ENCODE data around the gene DCUN1D2.
"Not testable (repeated sequence)": the region's sequence is repeated elsewhere in the genome, so short reads cannot be mapped to it uniquely, and the experiment has no call there.

DCUN1D2 gene

DNA sequence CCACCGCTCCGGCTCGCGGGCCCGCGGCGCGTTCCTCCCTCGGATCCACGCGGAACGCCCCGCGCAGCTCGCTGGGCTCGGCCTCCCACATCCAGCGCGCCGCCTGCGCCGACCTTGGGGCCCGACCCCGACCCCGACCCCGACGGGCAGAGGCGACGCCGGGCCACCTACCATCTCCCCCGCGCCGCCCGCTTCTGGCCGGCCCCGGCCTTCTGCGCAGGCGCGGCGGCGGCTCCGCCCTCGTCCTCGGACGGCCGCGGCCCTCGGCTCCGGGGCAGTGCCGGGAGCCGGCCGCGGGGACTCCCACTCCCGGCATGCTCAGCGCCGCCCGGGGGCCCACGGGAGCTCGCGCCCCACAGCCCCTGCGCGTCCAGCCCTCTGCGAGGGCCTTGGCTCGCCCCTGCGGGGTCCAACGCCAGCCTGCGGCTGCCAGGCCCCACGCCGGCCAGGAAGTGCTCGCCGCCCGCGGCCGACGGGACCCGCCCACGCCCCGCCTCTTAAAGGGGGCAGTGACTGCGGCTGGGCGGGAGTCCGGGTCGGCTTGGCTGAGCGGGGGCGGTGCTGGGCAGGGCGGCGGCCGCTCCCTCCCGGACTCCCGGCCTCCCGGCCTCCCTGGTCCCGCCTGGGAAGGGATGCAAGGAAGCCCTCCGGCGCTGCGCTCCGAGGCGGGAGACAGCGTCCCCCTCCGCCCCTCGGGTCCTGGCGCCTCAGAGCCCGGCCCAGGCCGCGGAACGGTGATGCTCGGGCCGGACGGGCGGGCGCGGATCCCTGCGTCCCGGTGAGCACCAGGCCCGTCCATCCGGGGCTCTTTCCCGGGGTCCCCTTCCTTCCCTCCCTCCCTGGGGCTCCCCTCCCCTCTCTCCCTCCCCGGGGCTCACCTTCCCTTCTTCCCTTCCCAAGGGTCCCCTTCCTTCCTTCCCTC is at the start of gene DCUN1D2:
Gene DCUN1D2 (minus strand): TSS at position 216 of the 922 bp plus-strand sequence. CDS start 42 bp downstream, at position 174.
- peak; percentile 34 for DNase-seq

DNA sequence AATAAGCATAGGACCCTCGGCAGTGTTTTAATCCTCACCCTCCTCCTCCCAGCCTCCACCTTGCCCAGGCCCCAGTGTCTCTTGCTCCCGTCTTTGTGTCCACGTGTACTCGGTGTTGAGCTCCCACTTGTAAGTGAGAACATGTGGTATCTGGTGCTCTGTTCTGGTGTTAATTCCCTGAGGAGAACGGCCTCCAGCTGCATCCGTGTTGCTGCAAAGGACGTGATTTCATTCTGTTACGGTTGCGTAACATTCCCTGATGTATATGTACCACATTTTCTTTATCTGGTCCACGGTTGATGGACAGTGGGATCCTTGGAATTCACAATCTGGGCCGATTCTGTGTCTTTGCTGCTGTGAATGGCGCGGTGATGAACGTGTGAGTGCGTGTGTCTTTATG is 49.3 kb upstream of the DCUN1D2 start:
- DNase-seq = no peak

DNA sequence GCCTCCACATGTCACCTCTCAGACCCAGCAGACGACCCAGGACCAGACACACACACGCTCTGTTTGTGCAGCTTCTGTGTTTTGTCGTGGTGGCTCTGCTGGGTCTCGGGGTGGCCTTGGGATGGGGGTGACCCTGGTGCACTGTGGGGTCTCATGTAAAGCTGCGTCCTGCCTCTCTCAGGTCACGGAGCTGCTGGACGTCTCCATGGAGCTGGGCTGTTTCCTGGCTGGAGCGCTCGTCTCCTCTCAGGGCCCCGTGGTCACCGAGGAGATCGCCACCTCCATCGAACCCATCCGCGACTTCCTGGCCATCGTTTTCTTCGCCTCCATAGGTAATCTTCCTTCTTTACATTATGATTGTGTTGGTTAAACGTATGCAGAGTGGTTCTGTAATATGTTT is 48.7 kb upstream of the DCUN1D2 start:
- no peak for DNase-seq

DNA sequence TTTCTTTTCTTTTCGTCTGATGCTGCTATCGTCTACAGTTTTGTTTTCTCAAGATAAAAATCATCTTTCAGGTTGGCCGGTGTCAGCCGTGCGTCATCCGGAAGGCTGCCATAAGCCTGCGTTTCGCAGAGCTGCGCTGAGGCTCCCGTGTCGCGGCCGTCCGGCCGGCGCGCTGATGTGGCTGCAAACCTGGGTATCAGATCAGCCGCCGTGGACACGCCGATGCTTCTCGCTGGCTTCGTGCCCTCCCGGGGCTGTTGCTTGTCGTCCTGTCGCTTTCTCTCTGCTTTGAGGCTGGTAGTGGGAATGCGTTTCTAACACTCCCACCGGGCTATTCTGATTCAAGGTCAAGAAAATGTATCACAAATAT is 48.2 kb upstream of the DCUN1D2 start:
- DNase-seq = no peak

DNA sequence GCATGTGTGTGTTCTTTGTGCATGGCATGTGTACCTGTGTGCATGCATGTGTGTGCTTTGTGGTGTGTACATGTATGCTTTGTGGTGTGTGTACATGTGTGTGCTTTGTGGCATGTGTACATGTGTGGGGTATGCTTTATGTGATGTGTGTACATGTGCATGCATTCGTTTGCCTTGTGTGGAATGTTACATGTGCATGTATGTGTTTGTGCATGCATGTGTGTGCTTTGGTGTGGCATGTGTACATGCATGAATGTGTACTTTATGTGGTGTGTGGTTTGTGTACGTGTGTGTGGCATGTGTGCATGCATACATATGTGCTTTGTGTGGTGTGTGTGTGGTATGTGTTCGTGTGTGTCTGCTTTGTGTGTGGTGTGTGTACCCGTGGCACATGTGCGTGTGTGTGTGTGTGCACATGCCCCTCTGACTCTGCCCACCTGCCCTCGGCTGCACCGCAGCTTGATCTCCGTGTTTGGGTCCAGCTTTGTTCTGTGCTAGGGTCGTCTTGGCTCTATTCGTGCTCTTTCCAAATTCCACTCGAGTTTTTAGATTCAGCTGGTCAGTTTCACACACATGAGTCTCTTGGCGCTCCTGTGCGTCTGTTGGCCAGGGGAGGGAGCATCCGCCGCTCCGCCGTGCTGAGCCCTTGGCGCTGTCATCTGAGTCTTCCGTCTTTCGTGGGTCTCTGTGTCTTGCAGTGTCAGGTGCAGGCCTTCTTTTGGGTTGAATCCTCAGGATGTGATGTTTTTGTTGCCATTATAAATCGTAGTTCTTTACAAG is 47.6 kb upstream of the DCUN1D2 start:
- no peak for DNase-seq

DNA sequence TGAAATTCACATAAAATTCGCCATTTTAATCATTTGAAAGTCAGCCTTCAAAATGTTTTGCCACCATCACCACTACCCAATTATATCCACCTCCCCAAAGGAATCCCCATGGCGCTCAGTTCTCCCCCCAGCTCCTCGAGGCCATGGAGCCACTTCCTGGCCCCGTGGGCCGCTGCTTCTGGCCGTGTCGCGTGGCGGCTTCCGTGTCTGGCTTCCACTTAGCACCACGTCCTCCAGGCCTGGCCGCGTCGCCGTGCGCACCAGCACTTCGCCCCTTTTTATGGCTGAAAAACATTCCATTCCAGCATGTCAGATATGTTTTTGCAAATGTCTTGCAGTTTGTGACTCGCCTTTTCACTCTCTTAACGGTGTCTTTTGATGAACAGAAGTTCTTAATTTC is 46.7 kb upstream of the DCUN1D2 start:
- DNase-seq = no peak

DNA sequence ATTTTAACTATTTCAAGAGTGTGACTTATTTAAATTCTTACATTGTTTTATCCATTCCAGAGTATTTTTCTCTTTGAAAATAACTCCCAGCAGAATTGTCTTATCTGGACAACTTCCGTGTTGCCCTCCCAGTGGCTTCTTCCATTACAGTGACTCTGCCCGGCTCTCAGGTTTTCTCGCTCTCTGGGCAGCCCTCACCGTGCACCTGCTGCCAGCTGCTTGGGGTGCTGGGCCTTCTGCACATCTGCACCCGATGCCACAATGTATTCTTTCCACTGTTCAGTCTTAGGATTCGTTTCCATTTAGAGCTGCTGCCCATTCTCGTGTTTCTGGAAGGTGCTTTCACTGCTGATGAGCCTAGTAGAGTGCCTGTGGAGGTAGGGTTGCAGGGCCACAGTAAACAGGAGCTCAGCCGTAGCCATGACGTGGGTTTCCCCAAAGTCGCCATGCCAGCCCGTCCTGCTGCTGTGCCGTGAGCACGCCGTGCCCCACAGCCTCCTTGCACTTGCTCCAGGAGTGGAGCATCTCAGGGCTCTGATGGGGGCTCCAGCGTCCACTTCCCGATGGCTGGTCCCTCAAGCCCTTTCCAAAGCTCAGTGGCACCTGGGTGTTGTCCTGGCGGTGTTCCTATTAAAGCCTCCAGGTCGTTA is 46.1 kb upstream of the DCUN1D2 start:
- DNase-seq = no peak

DNA sequence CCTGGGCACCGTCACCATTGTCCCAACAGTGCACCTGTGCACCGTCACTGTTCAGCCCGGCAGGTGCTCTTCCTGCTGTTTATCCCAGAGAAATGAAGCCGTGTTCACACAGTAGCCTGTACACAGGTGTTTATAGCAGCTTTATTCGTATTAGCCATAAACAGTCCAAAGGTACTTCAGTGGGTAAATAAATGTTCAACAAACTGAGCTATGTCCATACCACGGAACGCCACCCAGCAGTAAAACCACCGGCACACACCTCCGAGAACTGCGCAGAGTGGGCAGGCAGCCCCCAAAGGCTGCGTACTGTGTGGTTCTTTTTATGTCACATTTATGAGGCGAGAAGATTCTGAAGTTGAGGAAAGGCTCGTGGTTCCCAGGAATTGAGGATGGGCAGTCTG is 44.9 kb upstream of the DCUN1D2 start:
- DNase-seq = no peak

DNA sequence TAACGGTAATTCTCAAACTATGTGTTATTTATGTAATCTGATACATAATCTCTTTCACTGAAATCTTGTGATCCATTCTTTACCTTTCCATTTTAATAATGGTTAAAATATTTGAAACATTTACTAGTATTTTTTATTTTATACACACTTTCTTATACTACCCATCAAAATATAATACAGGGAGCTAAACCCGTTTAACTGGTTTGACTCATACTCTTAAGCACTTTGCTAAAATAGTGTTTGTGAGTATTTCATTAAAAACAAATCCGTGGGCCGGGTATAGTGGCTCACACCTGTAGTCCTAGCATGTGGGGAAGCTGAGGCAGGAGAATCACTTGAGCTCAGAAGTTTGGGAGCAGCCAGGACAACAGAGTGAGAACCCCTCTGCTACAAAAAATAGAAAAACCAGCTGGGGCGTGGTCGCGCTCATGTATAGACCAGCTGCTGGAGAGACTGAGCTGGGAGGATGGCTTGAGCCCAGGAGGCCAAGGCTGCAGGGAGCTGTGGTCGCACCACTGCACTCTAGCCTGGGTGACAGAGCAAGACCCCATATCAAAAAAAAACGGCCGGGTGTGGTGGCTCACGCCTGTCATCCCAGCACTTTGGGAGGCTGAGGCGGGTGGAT is 43.8 kb upstream of the DCUN1D2 start:
- no peak for DNase-seq

DNA sequence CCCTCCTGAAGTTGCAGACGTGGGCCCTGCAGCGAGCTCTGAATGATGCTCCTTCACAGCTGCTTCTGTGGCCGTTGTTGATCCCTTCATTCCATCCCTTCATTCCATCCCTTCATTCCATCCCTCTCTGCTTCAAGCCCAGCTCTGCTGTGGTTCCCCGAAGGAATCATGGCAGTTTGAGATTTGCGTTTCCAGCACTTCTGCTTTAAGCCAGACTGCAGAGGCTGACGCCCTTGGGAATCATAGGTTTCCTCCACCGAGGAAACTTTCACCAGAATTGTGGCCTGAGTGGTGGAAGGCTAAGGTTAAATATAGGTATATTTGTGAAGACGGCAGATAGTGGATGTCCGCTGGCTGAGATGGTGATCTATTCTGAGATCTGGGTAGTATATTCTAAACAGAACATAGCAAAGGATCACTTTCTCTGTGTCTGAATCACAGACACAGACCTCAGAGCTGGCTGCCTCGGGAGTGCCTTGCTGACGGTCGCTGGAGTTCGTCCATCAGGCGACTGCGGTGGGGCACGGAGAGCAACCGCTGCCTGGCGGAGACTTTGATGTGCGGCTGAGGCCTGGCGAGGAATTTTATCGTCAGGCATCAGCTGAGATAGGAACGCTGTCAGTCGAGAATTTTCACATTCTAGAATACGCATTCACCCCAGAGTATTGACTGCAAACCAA is 42.8 kb upstream of the DCUN1D2 start:
- no peak for DNase-seq

DNA sequence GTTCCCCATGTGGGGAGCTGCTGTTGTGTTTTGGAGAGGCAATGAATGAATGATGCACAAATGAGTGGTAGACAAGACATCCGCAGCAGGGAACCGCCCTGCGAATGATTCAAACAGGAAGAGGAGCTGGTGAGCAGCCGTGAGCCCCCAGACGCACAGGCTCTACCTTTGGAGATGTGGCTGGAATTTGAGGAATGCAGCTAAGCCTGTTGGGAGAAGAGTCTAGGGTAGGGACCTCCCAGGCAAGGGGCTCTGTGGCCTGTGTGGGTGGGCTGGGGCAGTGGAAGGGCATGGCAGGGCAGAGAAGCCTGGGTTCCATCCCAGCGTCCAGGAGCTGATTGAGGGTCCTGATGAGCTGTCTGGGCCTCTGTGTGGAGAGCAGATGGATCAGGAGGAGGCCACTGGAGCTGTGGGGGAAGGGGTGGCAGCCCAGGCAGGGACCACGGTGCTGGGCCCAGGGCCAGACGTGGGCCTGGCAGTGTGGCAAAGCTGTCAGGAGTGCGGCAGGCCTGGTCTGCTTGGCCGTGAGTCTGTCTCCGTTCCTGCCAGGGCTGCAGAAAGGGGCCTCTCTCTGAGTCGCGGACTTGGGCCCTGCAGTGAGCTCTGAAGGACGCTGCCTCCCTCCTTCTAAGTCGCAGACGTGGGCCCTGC is 41.8 kb upstream of the DCUN1D2 start:
- DNase-seq = no peak

DNA sequence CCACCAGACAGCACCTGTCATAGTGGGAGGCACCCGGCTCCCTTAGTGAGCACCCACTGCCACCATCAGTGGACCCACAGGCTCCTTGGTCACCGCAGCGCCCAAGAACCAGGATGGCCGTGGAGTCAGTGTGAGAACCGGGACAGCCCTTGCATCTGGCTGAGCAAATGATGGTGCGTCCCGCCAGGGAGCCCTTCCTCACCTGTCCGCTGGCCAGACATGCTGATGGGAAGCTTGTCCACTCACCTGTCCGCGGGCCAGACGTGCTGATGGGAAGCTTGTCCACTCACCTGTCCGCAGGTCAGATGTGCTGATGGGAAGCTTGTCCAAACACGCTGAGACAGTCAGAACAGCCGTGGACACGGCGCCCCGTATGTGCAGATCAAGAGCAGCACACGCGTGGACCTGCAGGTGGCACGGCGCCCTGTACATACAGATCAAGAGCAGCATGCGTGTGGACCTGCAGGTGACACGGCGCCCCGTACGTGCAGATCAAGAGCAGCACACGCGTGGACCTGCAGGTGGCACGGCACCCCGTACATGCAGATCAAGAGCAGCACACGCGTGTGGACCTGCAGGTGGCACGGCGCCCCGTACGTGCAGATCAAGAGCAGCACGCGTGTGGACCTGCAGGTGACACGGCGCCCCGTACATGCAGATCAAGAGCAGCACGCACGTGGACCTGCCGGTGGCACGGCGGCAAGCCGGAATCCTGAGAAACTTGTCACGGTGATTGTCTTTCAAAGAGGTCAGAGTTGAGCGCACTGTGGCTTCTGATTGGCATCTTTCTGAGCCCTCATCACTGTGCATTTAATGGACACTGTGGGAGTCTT is 40.7 kb upstream of the DCUN1D2 start:
- no peak for DNase-seq

DNA sequence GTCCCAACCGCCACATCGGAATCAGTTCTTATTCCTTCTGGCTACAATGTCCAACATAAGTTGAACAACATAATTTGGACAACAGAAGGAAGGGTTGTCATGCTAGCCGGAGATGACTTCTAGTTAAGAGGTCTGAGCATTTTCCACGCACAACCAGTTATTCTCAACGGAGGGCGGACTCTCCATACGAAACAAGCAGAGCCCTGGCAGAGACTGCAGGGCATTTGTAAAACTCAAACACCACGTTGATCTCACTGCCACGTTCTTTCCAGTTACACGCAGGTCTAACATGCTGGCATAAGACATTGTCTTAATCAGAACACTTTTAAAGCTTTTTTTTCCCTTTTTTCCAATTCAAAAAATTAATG is 38.3 kb upstream of the DCUN1D2 start:
- no peak for DNase-seq

DNA sequence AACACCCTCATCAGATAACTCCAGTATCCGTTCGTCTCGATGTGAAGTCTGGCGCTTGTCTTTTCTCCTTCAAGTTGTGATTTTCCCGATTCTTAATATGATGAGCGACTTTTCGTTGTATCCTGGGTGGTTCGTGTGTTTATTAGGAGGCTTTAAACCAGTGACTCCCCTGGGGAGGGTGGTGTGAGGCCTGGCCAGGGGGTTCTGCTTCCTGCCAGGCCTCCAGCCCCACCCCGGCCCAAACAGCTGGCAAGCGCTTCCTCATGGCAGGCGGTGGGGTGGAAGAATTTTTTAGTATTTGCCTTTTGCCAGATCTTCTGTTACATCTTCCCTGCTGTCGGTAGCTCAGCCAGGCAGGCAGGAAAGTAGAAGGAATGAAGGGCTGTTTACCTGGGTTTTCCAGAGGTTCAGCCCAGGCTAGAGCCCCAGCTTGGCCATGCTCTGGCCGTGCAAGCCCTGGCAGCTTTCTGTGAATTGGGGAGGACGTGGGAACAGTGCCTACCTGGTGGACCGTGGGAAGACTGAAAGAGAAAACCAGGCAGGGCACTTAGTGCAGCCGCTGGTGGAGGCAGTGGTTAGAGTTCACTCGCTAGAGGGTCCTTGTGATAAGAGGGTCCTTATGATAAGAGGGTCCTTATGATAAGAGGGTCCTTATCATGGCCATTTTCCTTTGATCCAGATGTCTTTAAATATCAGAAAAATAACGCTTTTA is 37.7 kb upstream of the DCUN1D2 start:
- no peak for DNase-seq

DNA sequence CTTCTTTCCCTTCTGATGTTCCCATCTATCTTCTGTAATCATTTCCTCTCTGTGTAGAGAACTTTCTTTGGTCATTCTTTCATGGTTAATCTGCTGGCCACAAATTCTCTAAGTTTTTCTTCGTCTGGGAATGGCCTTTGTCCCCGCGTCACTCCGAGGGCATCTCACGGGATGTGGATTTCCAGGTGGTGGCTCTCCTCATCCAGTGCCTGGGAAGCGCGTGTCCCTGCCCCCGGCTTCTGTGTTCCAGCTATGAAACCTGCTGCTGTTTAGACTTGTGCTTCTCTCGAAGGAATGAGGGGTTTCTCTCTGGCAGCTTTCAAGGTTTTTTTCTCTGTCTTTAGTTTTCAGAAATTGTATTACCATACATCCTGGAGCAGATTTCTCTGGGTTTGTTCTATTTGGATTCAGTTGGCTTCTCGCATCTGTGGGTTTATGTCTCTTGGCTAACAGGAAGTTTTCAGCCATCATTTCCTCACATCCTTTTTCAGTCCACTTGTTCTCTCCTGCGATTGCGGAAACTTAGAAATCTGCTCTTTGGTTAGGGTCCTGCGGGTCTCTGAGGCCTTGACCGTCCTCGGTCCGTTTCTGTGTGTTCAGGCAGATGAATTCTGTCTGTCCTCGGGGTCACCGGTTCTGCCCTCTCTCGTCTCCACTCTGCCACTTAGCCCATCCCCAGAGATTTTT is 36.9 kb upstream of the DCUN1D2 start:
- no peak for DNase-seq

DNA sequence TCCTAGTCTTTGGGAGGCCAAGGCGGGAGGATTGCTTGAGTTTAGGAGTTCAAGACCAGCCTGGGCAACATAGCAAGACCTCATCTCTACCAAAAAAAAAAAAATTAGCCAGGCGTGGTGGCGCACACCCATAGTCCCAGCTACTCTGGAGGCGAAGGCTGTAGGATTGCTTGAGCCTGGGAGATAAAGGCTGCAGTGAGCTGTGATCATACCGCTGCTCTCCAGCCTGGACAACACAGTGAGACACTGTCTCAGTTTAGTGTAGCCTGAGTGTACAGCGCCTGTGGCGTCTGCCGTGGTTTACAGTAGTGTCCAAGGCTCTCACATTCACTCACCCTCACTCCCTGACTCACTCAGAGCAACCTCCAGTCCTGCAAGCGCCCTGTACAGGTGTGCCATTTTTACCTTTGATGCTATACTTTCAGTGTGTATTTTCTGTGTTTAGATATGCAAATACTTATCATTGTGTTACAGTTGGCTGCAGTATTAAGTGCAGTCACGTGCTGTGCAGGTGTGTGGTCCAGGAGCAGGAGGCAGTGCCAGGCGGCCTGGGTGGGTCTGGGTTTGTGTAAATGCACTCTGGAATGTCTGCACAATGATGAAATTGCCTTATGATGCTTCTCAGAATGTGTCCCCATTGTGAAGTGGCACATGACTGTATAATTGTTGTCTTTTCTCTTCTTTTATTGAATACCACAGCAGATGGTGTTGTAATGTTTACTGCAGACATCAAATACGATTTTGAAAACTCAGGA is 36.1 kb upstream of the DCUN1D2 start:
- no peak for DNase-seq

DNA sequence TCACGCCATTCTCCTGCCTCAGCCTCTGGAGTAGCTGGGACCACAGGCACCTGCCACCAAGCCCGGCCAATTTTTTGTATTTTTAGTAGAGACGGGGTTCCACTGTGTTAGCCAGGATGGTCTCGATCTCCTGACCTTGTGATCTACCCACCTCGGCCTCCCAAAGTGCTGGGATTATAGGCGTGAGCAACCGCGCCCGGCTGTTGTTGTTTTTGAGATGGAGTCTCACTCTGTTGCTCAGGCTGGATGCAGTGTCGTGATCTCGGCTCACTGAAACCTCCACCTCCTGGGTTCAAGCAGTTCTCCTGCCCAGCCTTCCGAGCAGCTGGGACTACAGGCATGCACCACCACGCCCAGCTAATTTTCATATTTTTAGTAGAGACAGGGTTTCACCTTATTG is 31.9 kb upstream of the DCUN1D2 start:
- not testable (repeated sequence) for DNase-seq

DNA sequence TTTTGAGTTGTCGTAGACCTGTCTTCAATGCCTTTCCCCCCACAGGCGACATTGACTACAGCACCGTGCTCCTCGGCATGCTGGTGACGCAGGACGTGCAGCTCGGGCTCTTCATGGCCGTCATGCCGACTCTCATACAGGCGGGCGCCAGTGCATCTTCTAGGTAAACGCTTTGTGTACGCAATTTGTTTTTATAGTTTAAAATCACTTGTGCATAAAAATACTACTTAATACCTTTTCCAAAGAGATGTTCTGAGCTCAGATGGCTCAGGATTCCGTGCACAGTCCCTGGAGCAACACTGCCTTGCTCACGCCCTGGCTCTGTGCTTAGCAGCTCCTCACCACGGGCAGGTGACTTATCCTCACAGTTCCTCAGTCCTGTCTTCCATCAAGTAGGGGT is 30.1 kb upstream of the DCUN1D2 start:
- no peak for DNase-seq

DNA sequence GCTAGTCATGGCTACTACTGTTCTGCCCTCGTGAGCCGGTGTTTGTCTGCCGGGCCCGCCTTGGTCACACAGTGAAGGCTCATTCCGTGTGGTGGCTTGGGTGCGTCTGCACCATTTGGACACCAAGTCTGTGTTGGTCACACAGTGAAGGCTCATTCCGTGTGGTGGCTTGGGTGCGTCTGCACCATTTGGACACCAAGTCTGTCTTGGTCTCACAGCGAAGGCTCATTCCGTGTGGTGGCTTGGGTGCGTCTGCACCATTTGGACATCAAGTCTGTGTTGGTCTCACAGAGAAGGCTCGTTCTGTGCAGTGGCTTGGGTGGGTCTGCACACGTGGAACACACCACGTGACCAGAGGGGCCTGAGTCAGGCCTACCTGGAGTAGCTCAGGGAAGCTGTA is 29.0 kb upstream of the DCUN1D2 start:
- no peak for DNase-seq
